Trophoblast cell (in vitro differentiated cells and primary cell): Measurements from ENCODE around the gene KIF2C.
"Not testable (repeated sequence)": the region's sequence is repeated elsewhere in the genome, so short reads cannot be mapped to it uniquely, and the experiment has no call there.

Experiments
- DNase-seq, 2 donors: peaks; one replicate each; pipeline ENCODE4 v3.0.0-alpha.2; 2016
- H2AFZ ChIP-seq: 2 replicates; pipeline ENCODE4 v1.6.1; 2013; ENCODE audit warnings: low read length, moderate library complexity, mild to moderate bottlenecking; ENCODE audit not compliant: insufficient read depth, poor library complexity
- H2AK5ac ChIP-seq: 2 replicates; pipeline ENCODE4 v1.6.1; 2013; ENCODE audit warnings: mild to moderate bottlenecking, low read length
- H2BK120ac ChIP-seq: 2 replicates; pipeline ENCODE4 v1.6.1; 2013; ENCODE audit warnings: low read length, mild to moderate bottlenecking, moderate library complexity; ENCODE audit not compliant: insufficient read depth, poor library complexity
- H2BK12ac ChIP-seq: 2 replicates; pipeline ENCODE4 v1.6.1; 2013; ENCODE audit warnings: mild to moderate bottlenecking, low read length, moderate library complexity
- H2BK5ac ChIP-seq: 2 replicates; pipeline ENCODE4 v1.6.1; 2013; ENCODE audit warnings: low read length, low read depth, moderate library complexity, mild to moderate bottlenecking; ENCODE audit not compliant: poor library complexity
- H3K14ac ChIP-seq: 2 replicates; pipeline ENCODE4 v1.6.1; 2013; ENCODE audit warnings: mild to moderate bottlenecking, low read length
- H3K18ac ChIP-seq: 2 replicates; pipeline ENCODE4 v1.6.1; 2013; ENCODE audit warnings: mild to moderate bottlenecking, low read length
- H3K23ac ChIP-seq: 2 replicates; pipeline ENCODE4 v1.6.1; 2013; ENCODE audit warnings: low read length
- H3K27ac ChIP-seq: 2 replicates; pipeline ENCODE4 v1.5.1; 2013; ENCODE audit warnings: low read depth, mild to moderate bottlenecking, inconsistent platforms, low read length, moderate library complexity
- H3K27me3 ChIP-seq: 2 replicates; pipeline ENCODE4 v1.6.1; 2013; ENCODE audit warnings: inconsistent platforms, mild to moderate bottlenecking, low read length, moderate library complexity; ENCODE audit not compliant: insufficient read depth
- H3K36me3 ChIP-seq, 2 experiments: 1 replicate in 1 of 2; 2 replicates in 1 of 2; pipeline ENCODE4 v1.6.1; 2013; ENCODE audit warnings: low read length in 2 of 2, mild to moderate bottlenecking in 2 of 2, moderate library complexity in 1 of 2; ENCODE audit not compliant: insufficient read depth in 2 of 2, control insufficient read depth in 1 of 2
- H3K4ac ChIP-seq: 2 replicates; pipeline ENCODE4 v1.6.1; 2013; ENCODE audit warnings: low read depth, mild to moderate bottlenecking, low read length, moderate library complexity
- H3K4me1 ChIP-seq, 2 experiments: 1 replicate in 1 of 2; 2 replicates in 1 of 2; pipeline ENCODE4 v1.6.1; 2013; ENCODE audit warnings: low read length in 2 of 2, mild to moderate bottlenecking in 2 of 2, moderate library complexity in 1 of 2; ENCODE audit not compliant: insufficient read depth in 2 of 2, control insufficient read depth in 1 of 2
- H3K4me2 ChIP-seq: 2 replicates; pipeline ENCODE4 v1.6.1; 2013; ENCODE audit warnings: inconsistent platforms, mild to moderate bottlenecking, low read length, moderate library complexity
- H3K4me3 ChIP-seq: 2 replicates; pipeline ENCODE4 v1.5.1; 2013; ENCODE audit warnings: mild to moderate bottlenecking, low read depth, low read length, inconsistent platforms
- H3K79me1 ChIP-seq: one replicate; pipeline ENCODE4 v1.6.1; 2013; ENCODE audit warnings: low read length
- H3K79me2 ChIP-seq: 2 replicates; pipeline ENCODE4 v1.6.1; 2013; ENCODE audit warnings: low read length, mild to moderate bottlenecking; ENCODE audit not compliant: control insufficient read depth, insufficient read depth, poor library complexity
- H3K9ac ChIP-seq: 2 replicates; pipeline ENCODE4 v1.6.1; 2013; ENCODE audit warnings: mild to moderate bottlenecking, low read length
- H3K9me3 ChIP-seq: 2 replicates; pipeline ENCODE4 v1.6.1; 2013; ENCODE audit warnings: low read depth, mild to moderate bottlenecking, control low read depth, inconsistent platforms, low read length; ENCODE audit not compliant: insufficient read depth
- H4K12ac ChIP-seq: 2 replicates; pipeline ENCODE4 v1.6.1; 2013; ENCODE audit warnings: low read depth, mild to moderate bottlenecking, low read length, moderate library complexity
- H4K8ac ChIP-seq: 2 replicates; pipeline ENCODE4 v1.6.1; 2013; ENCODE audit warnings: low read depth, mild to moderate bottlenecking, low read length, moderate library complexity
- H4K91ac ChIP-seq: one replicate; pipeline ENCODE4 v1.6.1; 2013; ENCODE audit warnings: low read depth, mild to moderate bottlenecking, low read length, moderate library complexity
- WGBS: extraction: QIAGEN DNeasy Blood & Tissue Kit; methylation state at CpG from one replicate; pipeline ENCODE4 v1.1.7; 2013; ENCODE audit warnings: missing lambda C conversion rate; ENCODE audit not compliant: insufficient read length, insufficient coverage; ENCODE audit errors: extremely low coverage; 5-methylcytosine and 5-hydroxymethylcytosine counted together

Gene KIF2C

DNA sequence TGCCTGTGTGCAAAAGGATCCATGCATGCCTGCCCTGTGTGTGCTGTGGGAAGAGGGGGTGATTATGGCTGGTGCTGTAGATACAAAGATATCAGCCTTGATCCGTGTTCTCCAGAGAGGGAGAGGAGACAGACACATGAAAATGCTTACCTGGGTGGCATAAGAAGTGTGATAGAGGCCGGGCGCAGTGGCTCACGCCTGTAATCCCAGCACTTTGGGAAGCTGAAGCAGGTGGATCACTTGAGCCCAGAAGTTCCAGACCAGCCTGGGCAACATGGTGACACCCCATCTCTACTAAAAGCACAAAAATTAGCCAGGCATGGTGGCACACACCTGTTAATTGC lies 71.1 kb downstream of the KIF2C start:
- H4K8ac ChIP-seq, H3K27me3 ChIP-seq, H2BK5ac ChIP-seq, DNase-seq, H3K27ac ChIP-seq, H3K4me2 ChIP-seq, H3K9me3 ChIP-seq, H4K12ac ChIP-seq, H3K4me3 ChIP-seq, H3K4ac ChIP-seq, H3K23ac ChIP-seq, H3K18ac ChIP-seq, H3K9ac ChIP-seq, H2BK120ac ChIP-seq: not testable (repeated sequence)
- peaks cover 70 to 75% of the 10 kb centered on the region in 2 experiments for H3K4me1 ChIP-seq
- H2AFZ ChIP-seq = peak overlapping the region; percentile 2
- peaks cover 16 to 19% of the 10 kb centered on the region in 2 experiments for H3K36me3 ChIP-seq
- peaks cover 23% of the 10 kb centered on the region for H3K79me2 ChIP-seq
- H3K79me1 ChIP-seq = peaks cover 58% of the 10 kb centered on the region
- WGBS = no CpG with 5 or more reads among the region's 4 CpGs
- H3K14ac ChIP-seq = peak overlapping the region; percentile 41
- H2AK5ac ChIP-seq = peak overlapping the region; percentile 11
- peak overlapping the region; percentile 64 for H4K91ac ChIP-seq
- peak overlapping the region; percentile 61 for H2BK12ac ChIP-seq

DNA sequence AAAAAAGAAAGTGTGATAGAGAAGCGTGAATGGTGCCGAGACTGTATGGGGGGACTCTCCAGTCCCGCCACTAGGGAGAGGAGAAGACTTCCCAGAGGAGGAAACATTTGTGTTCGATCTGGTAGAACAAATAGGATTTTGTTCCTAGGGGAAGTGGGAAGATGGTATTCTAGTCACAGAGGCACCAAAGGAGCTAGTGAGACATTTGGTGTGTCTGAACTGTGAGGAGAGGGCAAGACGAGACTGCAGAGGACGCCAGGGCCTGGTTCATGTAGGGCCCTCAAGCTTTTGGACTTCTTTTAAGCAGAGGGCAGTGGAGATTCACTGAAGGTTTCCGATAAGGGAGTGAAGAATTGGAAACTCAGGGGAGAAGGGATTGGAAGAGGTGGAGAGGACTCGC lies 71.6 kb downstream of the KIF2C start:
- Histone ChIP-seq H2AFZ (no peak overlapping the region), H2AK5ac (peak overlapping the region; percentile 34), H3K18ac (peak overlapping the region; percentile 28), H3K23ac (no peak overlapping the region), H2BK12ac (peak overlapping the region; percentile 41), H2BK5ac (no peak overlapping the region), H3K14ac (no peak overlapping the region), H2BK120ac (no peak overlapping the region), H3K4me3 (no peak overlapping the region), H3K4ac (peak overlapping the region; percentile 9), H3K79me1 (peaks cover 55% of the 10 kb centered on the region), H3K36me3 (peaks cover 13 to 14% of the 10 kb centered on the region in 2 experiments), H4K91ac (peak overlapping the region; percentile 74), H3K27me3 (no peaks in the 10 kb centered on the region), H3K4me1 (peaks cover 65 to 70% of the 10 kb centered on the region in 2 experiments), H4K8ac (no peak overlapping the region), H3K9me3 (no peaks in the 10 kb centered on the region), H3K9ac (no peak overlapping the region), H3K4me2 (no peak overlapping the region), H3K27ac (peak overlapping the region; percentile 40), H3K79me2 (peaks cover 23% of the 10 kb centered on the region), H4K12ac (no peak overlapping the region)
- no CpG with 5 or more reads among the region's 8 CpGs for WGBS
- DNase-seq = no peak

DNA sequence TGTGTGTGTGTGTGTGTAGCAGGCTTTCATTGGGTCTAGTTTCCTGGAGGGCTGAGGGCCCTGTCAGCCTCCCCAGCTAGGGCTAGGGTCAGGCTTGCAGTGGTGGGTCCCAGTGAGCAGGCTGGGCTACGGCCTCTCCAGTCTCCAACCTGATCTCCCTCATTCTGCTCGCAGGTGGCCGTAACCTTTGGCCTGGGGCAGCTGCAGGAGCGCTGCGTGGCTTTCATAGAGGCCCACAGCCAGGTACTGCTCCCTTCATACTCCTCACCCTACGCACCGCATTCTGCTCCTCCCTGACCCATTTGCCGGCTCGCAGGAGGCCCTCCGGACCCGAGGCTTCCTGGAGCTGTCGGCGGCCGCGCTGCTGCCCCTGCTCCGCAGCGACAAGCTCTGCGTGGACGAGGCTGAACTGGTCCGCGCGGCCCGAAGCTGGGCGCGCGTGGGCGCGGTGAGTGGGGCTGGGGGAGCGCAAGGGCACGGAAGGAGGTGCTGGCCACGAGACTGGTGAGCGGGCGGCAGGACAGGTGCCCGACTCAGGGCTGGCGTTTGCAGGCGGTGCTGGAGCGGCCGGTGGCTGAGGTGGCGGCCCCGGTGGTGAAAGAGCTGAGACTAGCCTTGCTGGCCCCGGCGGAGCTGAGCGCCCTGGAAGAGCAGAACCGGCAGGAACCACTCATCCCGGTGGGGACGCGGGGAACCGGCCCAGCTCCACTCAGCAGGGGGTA lies 73.3 kb downstream of the KIF2C start:
- peaks cover 13% of the 10 kb centered on the region for H3K79me2 ChIP-seq
- H3K9ac ChIP-seq = no peak overlapping the region
- H3K4ac ChIP-seq = peak overlapping the region; percentile 20
- H3K4me3 ChIP-seq = peak overlapping the region; percentile 21
- peaks cover 9 to 12% of the 10 kb centered on the region in 2 experiments for H3K36me3 ChIP-seq
- H2AFZ ChIP-seq = peak overlapping the region; percentile 8
- H3K14ac ChIP-seq = peak overlapping the region; percentile 7
- peak overlapping the region; percentile 7 for H2BK120ac ChIP-seq
- H4K8ac ChIP-seq = peak overlapping the region; percentile 73
- WGBS = no CpG with 5 or more reads among the region's 48 CpGs
- H3K27me3 ChIP-seq = no peaks in the 10 kb centered on the region
- H2AK5ac ChIP-seq = peak overlapping the region; percentile 56
- peak overlapping the region; percentile 4 for H4K12ac ChIP-seq
- H2BK5ac ChIP-seq = no peak overlapping the region
- no peak overlapping the region for H3K23ac ChIP-seq
- peak overlapping the region; percentile 42 for H4K91ac ChIP-seq
- DNase-seq = peak; percentile 47 to 58
- H3K4me1 ChIP-seq = peaks cover 51 to 56% of the 10 kb centered on the region in 2 experiments
- no peak overlapping the region for H3K27ac ChIP-seq
- peak overlapping the region; percentile 65 for H3K4me2 ChIP-seq
- H3K9me3 ChIP-seq = no peaks in the 10 kb centered on the region
- peak overlapping the region; percentile 65 for H2BK12ac ChIP-seq
- H3K18ac ChIP-seq = peak overlapping the region; percentile 55
- H3K79me1 ChIP-seq = peaks cover 39% of the 10 kb centered on the region

DNA sequence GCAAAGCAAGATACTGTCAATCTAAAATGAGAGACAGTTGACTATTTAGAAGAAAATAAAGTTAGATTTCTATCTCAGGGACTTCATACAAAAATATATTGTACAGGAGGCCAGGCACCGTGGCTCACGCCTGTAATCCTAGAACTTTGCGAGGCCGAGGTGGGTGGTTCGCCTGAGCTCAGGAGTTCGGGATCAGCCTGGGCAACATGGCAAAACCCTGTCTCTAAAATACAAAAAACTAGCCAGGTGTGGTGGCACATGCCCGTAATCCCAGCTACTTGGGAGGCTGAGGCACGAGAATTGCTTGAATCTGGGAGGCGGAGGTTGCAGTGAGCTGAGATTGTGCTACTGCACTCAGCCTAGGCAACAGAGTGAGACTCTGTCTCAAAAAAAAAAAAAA lies 76.3 kb downstream of the KIF2C start:
- not testable (repeated sequence) for H3K27me3 ChIP-seq, H4K91ac ChIP-seq

More for the DNA sequence above, 76.3 kb downstream of the KIF2C start:
- not testable (repeated sequence) for H3K27ac ChIP-seq, H2AFZ ChIP-seq, H2BK12ac ChIP-seq, H3K4me3 ChIP-seq, H3K4me2 ChIP-seq, DNase-seq, H4K12ac ChIP-seq, H3K36me3 ChIP-seq, H3K9me3 ChIP-seq, H3K23ac ChIP-seq, H2BK120ac ChIP-seq, H4K8ac ChIP-seq, H3K9ac ChIP-seq, H2BK5ac ChIP-seq, H2AK5ac ChIP-seq, H3K79me2 ChIP-seq, H3K18ac ChIP-seq, H3K14ac ChIP-seq, H3K4ac ChIP-seq
- Histone ChIP-seq H3K79me1 (peaks cover 23% of the 10 kb centered on the region), H3K4me1 (peaks cover 28 to 33% of the 10 kb centered on the region in 2 experiments)
- no CpG with 5 or more reads among the region's 9 CpGs for WGBS
